Activated CD4-positive, alpha-beta T cell treated with anti-CD3 and anti-CD28 coated beads, Interleukin-2, amount 50 U/mL, for 48 hours (primary cell): ENCODE data around the gene ZNF679.
"Not testable (repeated sequence)": the region's sequence is repeated elsewhere in the genome, so short reads cannot be mapped to it uniquely, and the experiment has no call there.

Experiments used
- DNase-seq, 2 experiments: peaks; one replicate each; pipeline ENCODE4 v3.0.0-alpha.2; 2020

Gene ZNF679

GRCh38 chr7:64228174-64228573, at the start of gene ZNF679:
ZNF679 (plus strand) TSS chr7:64228474; CDS start chr7:64249118, 20,644 bp downstream.
- not testable (repeated sequence) for DNase-seq

GRCh38 chr7:64180989-64181388, 47.3 kb upstream of the ZNF679 start:
- peak in 1 of 2 experiments; percentile 13 for DNase-seq

GRCh38 chr7:64181586-64181985, 46.7 kb upstream of the ZNF679 start:
- no peak for DNase-seq

GRCh38 chr7:64182036-64182790, 46.1 kb upstream of the ZNF679 start:
- DNase-seq = no peak

GRCh38 chr7:64183126-64183742, 45.0 kb upstream of the ZNF679 start:
- DNase-seq = peak; percentile 58 to 61

- DNase-seq = no peak
Measured at GRCh38 chr7:64183827-64184372, 44.4 kb upstream of the ZNF679 start.

GRCh38 chr7:64184376-64184775, 43.9 kb upstream of the ZNF679 start:
- DNase-seq = no peak

GRCh38 chr7:64187408-64187807, 40.9 kb upstream of the ZNF679 start:
- no peak for DNase-seq

- DNase-seq = no peak
Measured at GRCh38 chr7:64192148-64192704, 36.0 kb upstream of the ZNF679 start.

- DNase-seq = no peak
Measured at GRCh38 chr7:64192775-64193174, 35.5 kb upstream of the ZNF679 start.

- no peak for DNase-seq
Measured at GRCh38 chr7:64206903-64207302, 21.4 kb upstream of the ZNF679 start, which contains the start of gene ZNF735. ZNF735 (plus strand) TSS chr7:64207203; CDS start chr7:64207203, 0 bp downstream.

- not testable (repeated sequence) for DNase-seq
Measured at GRCh38 chr7:64219710-64220298, 8.5 kb upstream of the ZNF679 start.

GRCh38 chr7:64223366-64223765, 4.9 kb upstream of the ZNF679 start:
- no peak for DNase-seq

- no peak for DNase-seq
Measured at GRCh38 chr7:64266341-64266919, 38.2 kb downstream of the ZNF679 start.

GRCh38 chr7:64277630-64278029, 49.4 kb downstream of the ZNF679 start:
- DNase-seq = no peak

- no peak for DNase-seq
Measured at GRCh38 chr7:64294701-64295420, 66.6 kb downstream of the ZNF679 start.

- DNase-seq = not testable (repeated sequence)
Measured at GRCh38 chr7:64297418-64297817, 69.1 kb downstream of the ZNF679 start.

- DNase-seq = no peak
Measured at GRCh38 chr7:64300641-64301405, 72.5 kb downstream of the ZNF679 start.

GRCh38 chr7:64307254-64308015, 79.2 kb downstream of the ZNF679 start:
- peak; percentile 90 to 94 for DNase-seq

- no peak for DNase-seq
Measured at GRCh38 chr7:64308016-64308270, 79.7 kb downstream of the ZNF679 start.

- no peak for DNase-seq
Measured at GRCh38 chr7:64310426-64310825, 82.2 kb downstream of the ZNF679 start.
